ENCODE data around the gene MEN1. TPM values are rescaled to one million over a fixed set of nuclear protein-coding genes. Genes with fewer than 3 reads are reported as not detected.

Gene MEN1
- total and polyA plus RNA-seq, 2 of the 13 experiments (the other 11 are each of a cell fraction or from before 2014, with no cell fraction given): 20.5 to 27.3 TPM

- no peak for TF ChIP-seq ATF7 (IDR thresholded peaks at IDR 0.05)
- no peak for TF ChIP-seq ATF7 (CRISPR knock-in tag; IDR thresholded peaks at IDR 0.05)
- no peak for TF ChIP-seq DPF2 (CRISPR knock-in tag; IDR thresholded peaks at IDR 0.05; ENCODE audit: borderline replicate concordance, low read depth)
- TF ChIP-seq GABPA (IDR thresholded peaks at IDR 0.05; ENCODE audit: low read depth, low read length): no peak
- no peak for TF ChIP-seq GABPA (CRISPR knock-in tag; IDR thresholded peaks at IDR 0.05; ENCODE audit: low read depth)
- TF ChIP-seq ATRX (CRISPR knock-in tag; IDR thresholded peaks at IDR 0.05; ENCODE audit: borderline replicate concordance): no peak
These were observed 29.8 kb upstream of the MEN1 start (continued) for GRCh38 chr11:64839887-64840782.

- CTCF ChIA-PET (ENCODE audit: low intra/inter-chr PET ratio, low total read pairs): no interaction called here
- in situ Hi-C loops (cut with HindIII; ENCODE audit: extremely low pct_ligation_motif_present, low pct_unique_long_range_greater_than_20kb) (no loop called here), intact Hi-C loops (cut with micrococcal nuclease; ENCODE audit: unreplicated experiment) (no loop called here)
- Histone ChIP-seq H3K27me3 (ENCODE audit: control insufficient read depth in 1 of 2, insufficient read depth in 2 of 2, low read length in 2 of 2) (no peaks in the 10 kb centered on the region; a peak in 2 of 5 replicates), H3K9ac (ENCODE audit: insufficient read depth, low read depth, low read length) (no peak overlapping the region), H4K20me1 (ENCODE audit: insufficient read depth, low read length) (no peaks in the 10 kb centered on the region), H3K4me3 (replicated peaks in 1 of 3; ENCODE audit: insufficient read depth in 1 of 3, low read depth in 2 of 3, low read length in 3 of 3) (no peak overlapping the region), H2AFZ (ENCODE audit: low read length) (no peak overlapping the region), H3K27ac (ENCODE audit: extremely low read length, insufficient read depth, low read length) (no peak overlapping the region), H3K79me2 (ENCODE audit: insufficient read depth, low read length) (no peaks in the 10 kb centered on the region), H3K36me3 (replicated peaks in 1 of 2; ENCODE audit: control insufficient read depth in 1 of 2, insufficient read depth in 2 of 2, low read length in 2 of 2) (no peaks in the 10 kb centered on the region), H3K9me3 (ENCODE audit: low read length) (no peaks in the 10 kb centered on the region), H3K4me1 (ENCODE audit: insufficient read depth, low read length) (peaks cover 26% of the 10 kb centered on the region), H3K4me2 (ENCODE audit: low read depth, low read length) (no peak overlapping the region)
- whole genome bisulfite sequencing (ENCODE audit: low lambda C conversion rate): 92% methylated on average over 6 of the region's 13 CpGs
- no TSS peak for BruUV-seq (replicated peaks)
- POLR2A ChIA-PET: no interaction called here
- ATAC-seq (no peak), FAIRE-seq (no peak), DNase-seq (ENCODE audit: low spot score) (no peak)
- TF ChIP-seq, protein P1, sequence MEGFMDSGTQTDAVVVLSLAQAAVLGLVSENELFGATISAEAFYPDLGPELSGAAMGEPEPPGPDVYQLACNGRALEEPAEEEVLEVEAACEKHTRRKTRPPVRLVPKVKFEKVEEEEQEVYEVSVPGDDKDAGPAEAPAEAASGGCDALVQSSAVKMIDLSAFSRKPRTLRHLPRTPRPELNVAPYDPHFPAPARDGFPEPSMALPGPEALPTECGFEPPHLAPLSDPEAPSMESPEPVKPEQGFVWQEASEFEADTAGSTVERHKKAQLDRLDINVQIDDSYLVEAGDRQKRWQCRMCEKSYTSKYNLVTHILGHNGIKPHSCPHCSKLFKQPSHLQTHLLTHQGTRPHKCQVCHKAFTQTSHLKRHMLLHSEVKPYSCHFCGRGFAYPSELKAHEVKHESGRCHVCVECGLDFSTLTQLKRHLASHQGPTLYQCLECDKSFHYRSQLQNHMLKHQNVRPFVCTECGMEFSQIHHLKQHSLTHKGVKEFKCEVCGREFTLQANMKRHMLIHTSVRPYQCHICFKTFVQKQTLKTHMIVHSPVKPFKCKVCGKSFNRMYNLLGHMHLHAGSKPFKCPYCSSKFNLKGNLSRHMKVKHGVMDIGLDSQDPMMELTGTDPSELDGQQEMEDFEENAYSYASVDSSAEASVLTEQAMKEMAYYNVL (CRISPR knock-in tag; IDR thresholded peaks at IDR 0.05; ENCODE audit: borderline replicate concordance): no peak
- TF ChIP-seq MZF1 (CRISPR knock-in tag; IDR thresholded peaks at IDR 0.05; ENCODE audit: borderline replicate concordance): no peak
- no peak for TF ChIP-seq ZNF746 (CRISPR knock-in tag; IDR thresholded peaks at IDR 0.05)
- TF ChIP-seq, protein P2, sequence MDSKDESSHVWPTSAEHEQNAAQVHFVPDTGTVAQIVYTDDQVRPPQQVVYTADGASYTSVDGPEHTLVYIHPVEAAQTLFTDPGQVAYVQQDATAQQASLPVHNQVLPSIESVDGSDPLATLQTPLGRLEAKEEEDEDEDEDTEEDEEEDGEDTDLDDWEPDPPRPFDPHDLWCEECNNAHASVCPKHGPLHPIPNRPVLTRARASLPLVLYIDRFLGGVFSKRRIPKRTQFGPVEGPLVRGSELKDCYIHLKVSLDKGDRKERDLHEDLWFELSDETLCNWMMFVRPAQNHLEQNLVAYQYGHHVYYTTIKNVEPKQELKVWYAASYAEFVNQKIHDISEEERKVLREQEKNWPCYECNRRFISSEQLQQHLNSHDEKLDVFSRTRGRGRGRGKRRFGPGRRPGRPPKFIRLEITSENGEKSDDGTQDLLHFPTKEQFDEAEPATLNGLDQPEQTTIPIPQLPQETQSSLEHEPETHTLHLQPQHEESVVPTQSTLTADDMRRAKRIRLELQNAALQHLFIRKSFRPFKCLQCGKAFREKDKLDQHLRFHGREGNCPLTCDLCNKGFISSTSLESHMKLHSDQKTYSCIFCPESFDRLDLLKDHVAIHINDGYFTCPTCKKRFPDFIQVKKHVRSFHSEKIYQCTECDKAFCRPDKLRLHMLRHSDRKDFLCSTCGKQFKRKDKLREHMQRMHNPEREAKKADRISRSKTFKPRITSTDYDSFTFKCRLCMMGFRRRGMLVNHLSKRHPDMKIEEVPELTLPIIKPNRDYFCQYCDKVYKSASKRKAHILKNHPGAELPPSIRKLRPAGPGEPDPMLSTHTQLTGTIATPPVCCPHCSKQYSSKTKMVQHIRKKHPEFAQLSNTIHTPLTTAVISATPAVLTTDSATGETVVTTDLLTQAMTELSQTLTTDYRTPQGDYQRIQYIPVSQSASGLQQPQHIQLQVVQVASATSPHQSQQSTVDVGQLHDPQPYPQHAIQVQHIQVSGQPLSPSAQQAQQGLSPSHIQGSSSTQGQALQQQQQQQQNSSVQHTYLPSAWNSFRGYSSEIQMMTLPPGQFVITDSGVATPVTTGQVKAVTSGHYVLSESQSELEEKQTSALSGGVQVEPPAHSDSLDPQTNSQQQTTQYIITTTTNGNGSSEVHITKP (CRISPR knock-in tag; IDR thresholded peaks at IDR 0.05; ENCODE audit: low read depth): no peak
- TF ChIP-seq ZNF224 (CRISPR knock-in tag; IDR thresholded peaks at IDR 0.05): no peak
- TF ChIP-seq ZNF678 (CRISPR knock-in tag; IDR thresholded peaks at IDR 0.05): no peak
These were observed 29.0 kb upstream of the MEN1 start for GRCh38 chr11:64839335-64839734.

Measured in HepG2 (cell line).